Measurements from ENCODE around the gene TBCB. TPM values are rescaled to one million over a fixed set of nuclear protein-coding genes. Genes with fewer than 3 reads are reported as not detected.

The TBCB gene
- total and polyA plus RNA-seq, 9 of the 15 experiments (the other 6 are each of a cell fraction or from before 2014, with no cell fraction given): 3.5 to 115 (median 58.9) TPM

- TF ChIP-seq, protein P1, sequence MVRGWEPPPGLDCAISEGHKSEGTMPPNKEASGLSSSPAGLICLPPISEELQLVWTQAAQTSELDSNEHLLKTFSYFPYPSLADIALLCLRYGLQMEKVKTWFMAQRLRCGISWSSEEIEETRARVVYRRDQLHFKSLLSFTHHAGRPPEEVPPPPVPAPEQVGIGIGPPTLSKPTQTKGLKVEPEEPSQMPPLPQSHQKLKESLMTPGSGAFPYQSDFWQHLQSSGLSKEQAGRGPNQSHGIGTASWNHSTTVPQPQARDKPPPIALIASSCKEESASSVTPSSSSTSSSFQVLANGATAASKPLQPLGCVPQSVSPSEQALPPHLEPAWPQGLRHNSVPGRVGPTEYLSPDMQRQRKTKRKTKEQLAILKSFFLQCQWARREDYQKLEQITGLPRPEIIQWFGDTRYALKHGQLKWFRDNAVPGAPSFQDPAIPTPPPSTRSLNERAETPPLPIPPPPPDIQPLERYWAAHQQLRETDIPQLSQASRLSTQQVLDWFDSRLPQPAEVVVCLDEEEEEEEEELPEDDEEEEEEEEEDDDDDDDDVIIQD (CRISPR knock-in tag; IDR thresholded peaks at IDR 0.05): no peak
- TF ChIP-seq HNRNPUL1 (IDR thresholded peaks at IDR 0.05; ENCODE audit: low read length) (no peak), ZBTB5 (IDR thresholded peaks at IDR 0.05) (no peak), ZFP36 (IDR thresholded peaks at IDR 0.05; ENCODE audit: low read depth, low read length, partially characterized antibody) (peak; percentile 56), SMARCE1 (IDR thresholded peaks at IDR 0.05) (0 out of 2 replicates have a peak, but pooled peaks have one; percentile 37), ADNP (tag; IDR thresholded peaks at IDR 0.05) (no peak), NCOR1 (IDR thresholded peaks at IDR 0.05) (peak; percentile 76)
- TF ChIP-seq, protein P2, sequence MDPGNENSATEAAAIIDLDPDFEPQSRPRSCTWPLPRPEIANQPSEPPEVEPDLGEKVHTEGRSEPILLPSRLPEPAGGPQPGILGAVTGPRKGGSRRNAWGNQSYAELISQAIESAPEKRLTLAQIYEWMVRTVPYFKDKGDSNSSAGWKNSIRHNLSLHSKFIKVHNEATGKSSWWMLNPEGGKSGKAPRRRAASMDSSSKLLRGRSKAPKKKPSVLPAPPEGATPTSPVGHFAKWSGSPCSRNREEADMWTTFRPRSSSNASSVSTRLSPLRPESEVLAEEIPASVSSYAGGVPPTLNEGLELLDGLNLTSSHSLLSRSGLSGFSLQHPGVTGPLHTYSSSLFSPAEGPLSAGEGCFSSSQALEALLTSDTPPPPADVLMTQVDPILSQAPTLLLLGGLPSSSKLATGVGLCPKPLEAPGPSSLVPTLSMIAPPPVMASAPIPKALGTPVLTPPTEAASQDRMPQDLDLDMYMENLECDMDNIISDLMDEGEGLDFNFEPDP (CRISPR knock-in tag; IDR thresholded peaks at IDR 0.05): no peak
- TF ChIP-seq, protein P3, sequence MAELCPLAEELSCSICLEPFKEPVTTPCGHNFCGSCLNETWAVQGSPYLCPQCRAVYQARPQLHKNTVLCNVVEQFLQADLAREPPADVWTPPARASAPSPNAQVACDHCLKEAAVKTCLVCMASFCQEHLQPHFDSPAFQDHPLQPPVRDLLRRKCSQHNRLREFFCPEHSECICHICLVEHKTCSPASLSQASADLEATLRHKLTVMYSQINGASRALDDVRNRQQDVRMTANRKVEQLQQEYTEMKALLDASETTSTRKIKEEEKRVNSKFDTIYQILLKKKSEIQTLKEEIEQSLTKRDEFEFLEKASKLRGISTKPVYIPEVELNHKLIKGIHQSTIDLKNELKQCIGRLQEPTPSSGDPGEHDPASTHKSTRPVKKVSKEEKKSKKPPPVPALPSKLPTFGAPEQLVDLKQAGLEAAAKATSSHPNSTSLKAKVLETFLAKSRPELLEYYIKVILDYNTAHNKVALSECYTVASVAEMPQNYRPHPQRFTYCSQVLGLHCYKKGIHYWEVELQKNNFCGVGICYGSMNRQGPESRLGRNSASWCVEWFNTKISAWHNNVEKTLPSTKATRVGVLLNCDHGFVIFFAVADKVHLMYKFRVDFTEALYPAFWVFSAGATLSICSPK (IDR thresholded peaks at IDR 0.05; ENCODE audit: borderline replicate concordance): no peak
Measured at GRCh38 chr19:36103842-36104552, 11.3 kb upstream of the TBCB start (continued).

Measured in K562 (cell line).